D341Med (cell line): ENCODE measurements around the gene RHEB.

Experiments
- DNase-seq: peaks from one replicate; pipeline ENCODE4 v3.0.0; 2012; ENCODE audit warnings: low spot score

RHEB gene

GRCh38 chr7:151470711-151471110 is 49.0 kb downstream of the RHEB start:
- DNase-seq: no peak

GRCh38 chr7:151469281-151469680 is 50.4 kb downstream of the RHEB start:
- no peak for DNase-seq

GRCh38 chr7:151468217-151469018 is 51.3 kb downstream of the RHEB start:
- no peak for DNase-seq

- DNase-seq: no peak
Measured at GRCh38 chr7:151465169-151465568, 54.5 kb downstream of the RHEB start.

- DNase-seq: no peak
Measured at GRCh38 chr7:151462306-151462779, 57.4 kb downstream of the RHEB start.

GRCh38 chr7:151461942-151462230 is 57.8 kb downstream of the RHEB start:
- no peak for DNase-seq

GRCh38 chr7:151461096-151461941 is 58.4 kb downstream of the RHEB start:
- no peak for DNase-seq

GRCh38 chr7:151460474-151460855 is 59.2 kb downstream of the RHEB start:
- DNase-seq: no peak

- DNase-seq: peak; percentile 72
Measured at GRCh38 chr7:151459726-151460473, 59.8 kb downstream of the RHEB start.

GRCh38 chr7:151457534-151457933 is 62.2 kb downstream of the RHEB start:
- DNase-seq: no peak

- no peak for DNase-seq
Measured at GRCh38 chr7:151456782-151457181, 62.9 kb downstream of the RHEB start.

- DNase-seq: no peak
Measured at GRCh38 chr7:151456276-151456675, 63.4 kb downstream of the RHEB start.

GRCh38 chr7:151455690-151456089 is 64.0 kb downstream of the RHEB start:
- no peak for DNase-seq

GRCh38 chr7:151454932-151455530 is 64.7 kb downstream of the RHEB start:
- no peak for DNase-seq

GRCh38 chr7:151454305-151454704 is 65.4 kb downstream of the RHEB start:
- no peak for DNase-seq

- DNase-seq: no peak
Measured at GRCh38 chr7:151453326-151453791, 66.3 kb downstream of the RHEB start.

- DNase-seq: no peak
Measured at GRCh38 chr7:151452680-151453325, 66.9 kb downstream of the RHEB start.

GRCh38 chr7:151451626-151452571 is 67.8 kb downstream of the RHEB start:
- DNase-seq: no peak

GRCh38 chr7:151451156-151451555 is 68.5 kb downstream of the RHEB start:
- no peak for DNase-seq

- no peak for DNase-seq
Measured at GRCh38 chr7:151449990-151450389, 69.7 kb downstream of the RHEB start.
